GM19455 (cell line): ENCODE data around the gene TRPM3.
"Not testable (repeated sequence)": the region's sequence is repeated elsewhere in the genome, so short reads cannot be mapped to it uniquely, and the experiment has no call there.

ENCODE experiments used
- ATAC-seq: cut with Tn5 transposase; IDR thresholded peaks from one replicate; pipeline ENCODE4 v1.9.1; 2021; ENCODE audit not compliant: unreplicated experiment

The TRPM3 gene

GRCh38 chr9:70791936-70792335, 329.5 kb downstream of the TRPM3 start:
- ATAC-seq = no peak

GRCh38 chr9:70789086-70789485, 332.3 kb downstream of the TRPM3 start:
- ATAC-seq = no peak

DNA sequence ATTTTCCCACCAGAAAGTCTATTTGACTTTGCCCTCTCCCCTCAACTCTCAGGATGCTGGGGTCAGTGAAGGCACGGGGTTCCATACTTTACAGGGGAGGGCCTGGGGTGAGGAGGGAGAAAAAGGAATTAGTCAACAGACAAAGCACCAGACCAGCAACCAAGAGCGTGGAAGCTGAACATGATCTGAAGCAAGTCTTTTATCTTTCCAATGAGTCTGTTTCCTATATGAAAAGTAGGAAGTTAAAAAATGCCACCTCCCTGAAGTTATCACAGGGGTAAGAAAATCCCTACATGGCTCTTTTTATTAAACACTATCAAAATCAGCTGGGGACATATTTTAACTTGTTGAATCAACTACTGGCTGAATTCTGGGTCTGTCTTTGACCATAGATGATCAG, 337.0 kb downstream of the TRPM3 start:
- ATAC-seq = no peak

GRCh38 chr9:70778568-70778967, 342.9 kb downstream of the TRPM3 start:
- no peak for ATAC-seq

DNA sequence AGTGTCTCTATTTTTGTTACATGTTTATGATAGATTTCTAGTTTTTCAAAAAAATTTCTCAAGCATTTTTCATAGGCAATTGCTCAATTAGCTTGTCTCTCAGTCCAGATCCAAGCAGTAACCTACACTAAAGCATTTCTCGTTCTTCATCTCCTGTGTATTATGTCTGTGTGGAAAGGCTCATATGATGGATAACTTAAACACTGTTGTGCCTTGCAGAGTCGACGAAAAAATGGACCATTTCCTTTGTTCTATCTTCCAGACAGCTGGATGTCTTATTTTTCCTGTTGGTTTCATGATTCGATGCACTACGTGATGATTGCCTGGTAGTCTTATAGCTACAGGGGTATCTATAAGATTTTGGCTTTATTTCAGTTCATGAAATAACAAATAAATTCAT, 347.8 kb downstream of the TRPM3 start:
- no peak for ATAC-seq

DNA sequence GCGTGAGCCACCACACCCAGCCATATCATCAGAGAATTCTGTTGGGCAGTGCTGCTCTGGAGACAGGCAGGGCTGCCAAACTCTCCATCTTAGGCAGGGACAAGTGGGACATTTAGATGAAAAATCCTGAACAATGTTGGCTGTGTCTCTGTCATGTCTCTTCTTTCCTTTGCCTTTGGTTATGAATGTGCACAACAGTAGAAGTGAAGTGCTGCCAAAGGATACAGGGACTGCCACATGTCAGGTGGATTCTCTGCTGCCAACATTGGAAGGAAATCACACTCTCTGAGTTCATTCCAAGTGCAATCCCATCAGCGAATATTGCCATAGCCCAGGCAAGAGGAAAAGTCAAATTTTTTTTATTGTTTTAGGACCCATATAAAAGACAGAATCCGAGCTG, 348.8 kb downstream of the TRPM3 start:
- no peak for ATAC-seq

- ATAC-seq = no peak
These were observed 355.5 kb downstream of the TRPM3 start for GRCh38 chr9:70765946-70766345.

DNA sequence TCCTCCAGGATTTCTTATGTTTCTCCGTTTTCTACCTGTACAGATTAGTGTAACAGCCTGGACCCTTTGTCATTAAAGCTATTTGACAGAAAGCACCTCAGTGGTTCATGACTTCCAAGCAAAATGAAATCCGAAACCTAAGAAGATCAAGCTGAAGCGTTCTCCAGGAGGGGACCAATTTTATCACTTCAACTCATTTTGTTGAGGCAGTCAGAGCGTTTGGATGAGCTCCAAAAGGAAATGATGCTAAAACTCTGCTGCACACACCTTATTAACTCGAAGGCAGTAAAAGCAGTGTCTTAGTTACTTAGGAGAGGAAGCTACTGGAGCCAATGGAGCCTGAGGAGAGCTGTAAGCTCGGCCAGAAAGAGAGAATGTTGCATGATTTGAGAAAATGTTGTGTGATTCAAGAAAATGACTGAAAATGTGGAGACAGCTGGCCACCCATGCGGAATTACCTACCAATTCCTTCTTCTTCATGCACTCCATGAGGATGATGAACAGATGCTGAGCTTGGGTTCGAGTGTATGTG, 360.2 kb downstream of the TRPM3 start:
- no peak for ATAC-seq

DNA sequence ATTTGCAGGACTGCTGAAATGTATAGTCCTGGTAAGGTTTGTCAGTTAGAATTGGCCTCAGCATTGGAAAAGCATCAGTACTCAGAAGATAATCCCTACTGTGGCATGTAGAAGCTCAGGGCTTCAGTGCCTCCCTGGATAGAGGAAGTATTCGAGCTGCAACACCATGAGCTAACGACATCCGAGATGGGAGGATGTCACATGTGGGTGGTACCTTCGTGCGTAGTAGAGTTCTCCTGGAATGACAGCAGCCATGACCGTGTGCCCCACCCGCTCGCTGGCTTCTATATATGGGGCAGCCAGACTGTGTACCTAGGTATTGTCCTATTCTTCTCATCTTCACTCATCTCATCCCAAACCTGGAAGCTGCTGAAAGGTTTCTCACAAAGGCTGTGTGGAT, 361.2 kb downstream of the TRPM3 start:
- ATAC-seq = no peak

DNA sequence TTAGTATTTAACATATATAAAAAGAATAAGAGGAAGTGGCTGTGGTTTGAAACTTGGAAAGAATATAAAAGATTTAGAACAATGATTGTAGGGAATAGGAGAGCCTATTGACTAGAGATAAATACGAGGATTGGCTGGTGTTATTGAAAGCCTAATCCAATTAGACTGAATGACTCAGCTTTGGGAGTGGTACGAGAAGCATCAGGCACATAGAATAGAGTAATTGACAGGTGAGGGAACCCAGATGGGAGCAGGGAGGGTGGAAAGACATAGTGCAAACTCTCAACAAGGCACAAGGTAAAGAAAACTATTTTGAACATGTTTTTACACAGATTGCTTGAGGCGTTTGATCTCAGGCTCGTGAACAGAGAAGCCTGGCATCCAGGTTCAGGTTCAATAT, 368.1 kb downstream of the TRPM3 start:
- ATAC-seq = no peak

- no peak for ATAC-seq
These were observed 372.4 kb downstream of the TRPM3 start for GRCh38 chr9:70749066-70749465.

DNA sequence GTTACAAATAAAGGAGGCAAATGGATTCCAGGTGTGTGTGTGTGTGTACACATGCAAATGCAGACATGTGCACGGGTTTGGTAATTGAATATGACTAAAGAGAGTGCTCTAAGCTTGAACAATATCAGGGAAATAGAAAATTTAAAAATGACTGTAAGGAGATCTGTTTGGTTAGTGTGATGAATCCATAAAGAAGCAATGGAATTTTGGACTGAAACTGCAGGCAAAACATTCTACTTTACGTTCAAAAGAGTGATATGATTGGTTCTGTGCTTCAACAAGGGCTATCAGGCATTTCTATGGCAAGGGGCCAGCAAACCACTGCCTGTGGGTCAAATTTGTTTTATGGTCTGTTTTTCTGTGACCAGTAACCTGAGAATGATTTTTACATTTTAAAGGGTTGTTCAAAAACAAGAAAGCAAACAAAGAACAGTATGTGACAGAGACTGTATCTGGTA, 374.1 kb downstream of the TRPM3 start:
- ATAC-seq = no peak

DNA sequence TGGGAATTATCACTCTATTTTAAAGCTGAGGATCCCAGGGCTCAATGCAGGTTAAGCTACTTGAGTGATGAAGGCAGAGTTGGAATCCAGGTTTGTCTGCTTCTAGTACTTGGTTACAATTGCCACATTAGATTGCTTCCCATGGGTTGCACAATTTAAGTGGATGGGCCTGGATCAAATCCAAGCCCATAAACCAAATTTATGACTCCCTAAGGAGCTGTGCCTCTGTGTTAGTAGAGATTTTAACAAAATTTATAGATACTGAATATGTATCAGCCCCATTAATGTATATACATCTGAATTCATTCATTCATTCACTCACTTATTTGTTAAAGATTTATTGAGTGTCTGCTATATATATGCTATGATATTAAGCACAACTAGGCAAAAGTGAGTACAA, 374.7 kb downstream of the TRPM3 start:
- ATAC-seq = no peak

GRCh38 chr9:70746316-70746715, 375.1 kb downstream of the TRPM3 start:
- no peak for ATAC-seq

- ATAC-seq = not testable (repeated sequence)
These were observed 396.6 kb downstream of the TRPM3 start for GRCh38 chr9:70724794-70725193.

GRCh38 chr9:70724025-70724424, 397.4 kb downstream of the TRPM3 start:
- not testable (repeated sequence) for ATAC-seq

DNA sequence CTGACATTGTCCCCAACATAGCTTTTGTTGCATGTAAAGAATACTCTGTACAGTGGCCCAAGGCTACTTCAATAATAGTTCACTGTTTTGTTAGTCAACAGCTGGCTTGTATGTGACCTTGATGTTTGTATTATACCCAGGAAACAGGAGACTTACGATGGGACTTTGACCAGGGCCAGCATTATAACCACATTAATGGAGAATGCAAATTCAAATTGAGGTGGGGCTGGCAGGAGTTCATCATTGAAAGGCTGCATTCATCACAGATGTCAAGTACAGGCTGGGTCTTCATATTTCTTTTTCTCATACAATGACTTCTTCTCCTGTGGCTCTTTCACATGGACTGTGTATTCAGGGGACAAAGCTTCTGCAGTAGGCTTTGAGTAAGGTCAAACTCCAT, 414.6 kb downstream of the TRPM3 start:
- not testable (repeated sequence) for ATAC-seq

GRCh38 chr9:70701163-70701562, 420.3 kb downstream of the TRPM3 start:
- ATAC-seq = no peak

GRCh38 chr9:70696694-70697335, 424.6 kb downstream of the TRPM3 start:
- no peak for ATAC-seq

DNA sequence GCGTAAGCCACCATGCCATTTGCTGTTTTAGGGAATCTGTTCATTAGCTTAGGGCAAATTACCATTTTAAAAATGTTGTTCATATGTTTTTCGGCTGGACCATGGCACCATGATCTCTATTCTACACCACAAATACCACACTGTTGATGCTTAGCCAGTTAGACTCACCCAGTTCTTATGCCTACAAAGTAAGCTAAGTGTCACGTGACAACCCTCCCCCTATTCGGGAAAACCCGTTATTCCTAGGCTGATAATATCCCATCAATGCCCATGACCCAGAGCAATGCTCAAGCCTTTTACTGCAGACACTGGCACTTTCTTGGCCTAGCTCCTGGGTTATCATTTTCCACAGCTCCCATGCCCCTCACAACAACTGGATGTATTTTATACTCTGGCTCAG, 426.7 kb downstream of the TRPM3 start:
- no peak for ATAC-seq

DNA sequence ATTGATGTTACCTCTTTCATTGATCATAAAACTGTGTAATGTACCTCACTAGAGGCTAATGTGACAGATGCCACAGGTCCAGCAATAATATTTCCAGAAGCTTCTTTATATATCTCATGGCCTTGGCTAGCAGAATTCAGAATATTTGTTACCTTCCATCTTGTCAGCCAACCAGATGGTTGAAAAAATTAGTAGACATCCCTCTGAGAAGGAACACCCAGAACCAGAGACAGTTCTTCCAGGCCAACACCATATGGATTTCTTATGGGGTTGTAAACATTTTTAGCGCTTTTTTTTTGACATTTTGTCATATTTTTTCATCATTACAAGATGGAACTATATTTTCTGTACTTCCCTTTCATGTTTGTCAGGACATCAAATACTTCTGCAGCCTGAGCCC, 428.2 kb downstream of the TRPM3 start:
- ATAC-seq = no peak

DNA sequence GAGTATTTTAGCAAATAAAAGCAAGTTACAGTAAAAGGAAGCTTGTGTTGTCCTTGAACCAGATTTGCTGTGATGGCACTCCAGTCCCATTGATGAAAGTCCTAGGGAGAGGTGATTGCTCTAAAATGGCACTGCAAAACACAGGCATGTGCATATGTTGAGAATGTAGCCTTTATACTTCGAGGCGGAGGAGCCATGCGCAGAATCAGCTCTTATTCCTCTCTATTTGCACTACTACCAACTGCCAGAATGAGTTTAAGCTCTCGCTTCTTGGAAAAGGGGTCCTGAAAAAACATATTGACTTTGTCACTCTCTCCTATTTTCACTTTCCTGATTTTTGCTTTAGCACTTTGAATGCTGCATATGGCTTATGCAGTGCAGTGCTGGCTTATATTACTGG, 429.0 kb downstream of the TRPM3 start:
- no peak for ATAC-seq

GRCh38 chr9:70688704-70689103, 432.7 kb downstream of the TRPM3 start:
- no peak for ATAC-seq
